ENCODE data around the gene B3GALNT2. TPM values are rescaled to one million over a fixed set of nuclear protein-coding genes. Genes with fewer than 3 reads are reported as not detected.

B3GALNT2 gene
- total and polyA plus RNA-seq, 2 of the 8 experiments (the other 6 are each of a cell fraction or from before 2014, with no cell fraction given) = 15.4 to 39.4 TPM

GRCh38 chr1:235532360-235532759, 28.1 kb upstream of the B3GALNT2 start (continued):
- no peak for TF ChIP-seq CHD7 (IDR thresholded peaks at IDR 0.05; ENCODE audit: insufficient replicate concordance, low read length)

All from H1 (cell line).